Activated CD4-positive, alpha-beta T cell treated with anti-CD3 and anti-CD28 coated beads for 24 hours (primary cell): Measurements from ENCODE around the gene DHCR24.

Experiments used
- DNase-seq, 2 donors: peaks; one replicate each; pipeline ENCODE4 v3.0.0-alpha.2; 2020; ENCODE audit warnings: low read depth in 2 of 2

The DHCR24 gene

DNA sequence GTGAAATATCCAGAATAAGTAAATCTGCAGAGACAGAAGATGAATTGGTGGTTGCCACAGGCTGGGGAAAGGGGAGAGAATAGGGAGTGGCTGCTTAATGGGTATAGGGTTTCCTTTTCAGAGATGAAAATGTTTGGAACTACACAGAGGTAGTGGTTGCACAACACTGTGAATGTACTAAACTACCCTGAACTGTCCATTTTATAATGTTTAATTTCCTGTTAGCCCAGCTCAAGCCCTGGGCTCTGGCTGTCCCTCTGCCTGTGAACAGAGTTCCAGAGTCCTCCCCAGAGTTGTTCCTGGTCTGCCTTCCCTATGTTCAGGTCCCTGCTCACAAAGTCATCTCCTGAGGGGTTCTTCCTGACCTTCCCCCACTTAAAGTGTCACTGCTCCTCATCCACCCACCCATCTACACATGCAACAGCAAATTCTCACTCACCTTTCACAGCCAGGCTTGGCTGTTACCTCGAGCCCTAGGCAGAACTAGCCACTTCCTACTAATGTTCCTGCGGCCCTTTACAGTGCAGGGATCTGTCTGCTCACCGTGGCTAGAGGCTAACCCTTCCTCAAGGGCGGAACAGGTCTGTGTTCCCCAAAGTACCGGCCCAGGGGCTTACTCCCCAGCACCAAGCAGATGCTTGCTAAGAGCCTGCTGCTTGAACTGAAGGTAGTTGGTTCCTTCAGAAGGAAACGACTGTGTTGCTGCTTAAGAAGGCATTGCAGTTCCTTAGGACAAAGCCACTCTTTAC is 22.4 kb downstream of the DHCR24 start:
- DNase-seq: no peak

- DNase-seq: no peak
Observed at GRCh38 chr1:54863267-54863665, 23.7 kb downstream of the DHCR24 start.

- DNase-seq: no peak
Observed at GRCh38 chr1:54861070-54861761, 25.8 kb downstream of the DHCR24 start.

DNA sequence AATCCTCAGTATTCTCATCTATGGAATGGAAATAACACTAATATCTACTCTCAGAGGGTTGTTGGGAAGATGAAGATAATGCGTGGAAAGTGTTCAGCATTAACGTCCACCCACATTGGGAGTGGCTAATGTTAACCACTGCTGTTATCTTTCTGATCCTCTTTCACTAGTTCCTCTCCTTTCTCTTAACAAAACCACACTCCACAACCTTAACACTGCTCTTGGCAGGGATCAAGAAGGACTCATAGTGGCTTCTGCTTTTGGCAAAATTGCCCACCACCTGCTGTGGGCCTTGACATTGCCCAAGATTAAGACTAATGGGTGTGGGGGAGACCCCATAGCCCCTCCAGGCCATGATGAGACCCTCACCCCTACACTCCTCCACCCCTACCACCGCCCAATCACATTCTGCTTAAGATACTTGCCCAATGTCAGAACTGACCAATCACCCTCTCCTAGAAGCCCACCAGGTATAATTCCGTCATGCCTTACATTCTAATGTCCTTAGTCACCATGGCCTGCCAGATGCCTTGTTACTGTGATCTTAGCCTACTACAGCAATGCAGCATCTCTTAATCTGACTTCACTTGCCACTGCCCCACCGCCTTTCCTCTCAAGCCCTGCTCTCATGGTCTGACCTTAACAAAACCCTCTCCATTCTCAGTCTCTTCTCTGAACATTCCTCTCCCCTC is 27.1 kb downstream of the DHCR24 start:
- no peak for DNase-seq

GRCh38 chr1:54857746-54858561 is 29.0 kb downstream of the DHCR24 start:
- no peak for DNase-seq

- DNase-seq: no peak
Observed at GRCh38 chr1:54857141-54857540, 29.9 kb downstream of the DHCR24 start.

- DNase-seq: no peak
Observed at GRCh38 chr1:54854381-54855020, 32.5 kb downstream of the DHCR24 start.

DNA sequence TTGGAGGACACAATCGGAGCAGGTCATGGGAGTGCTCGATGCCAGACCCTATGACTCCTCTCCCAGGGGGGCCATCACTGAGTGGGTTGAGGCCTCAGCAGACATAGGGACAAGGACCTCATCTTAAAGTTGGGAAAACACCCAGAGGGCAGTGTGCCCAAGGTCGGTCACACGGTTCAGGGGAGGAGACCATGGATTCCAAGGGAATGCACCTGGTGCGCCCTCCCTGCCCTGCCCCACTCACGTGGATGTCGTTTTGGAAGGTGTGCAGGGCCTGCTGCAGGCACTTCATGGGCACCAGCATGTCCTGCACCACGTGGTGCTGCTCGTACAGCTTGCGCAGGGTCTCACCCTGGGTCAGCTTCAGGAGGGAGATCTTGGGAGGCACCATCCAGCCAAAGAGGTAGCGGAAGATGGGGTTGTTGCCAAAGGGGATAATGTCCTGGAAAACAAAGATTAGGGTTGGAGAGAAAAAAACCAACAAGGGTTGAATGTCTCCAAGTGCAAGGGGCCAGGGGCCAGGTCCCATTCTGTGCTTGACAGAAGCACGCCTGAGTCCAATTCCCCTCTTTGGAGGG is 33.1 kb downstream of the DHCR24 start:
- DNase-seq: no peak

GRCh38 chr1:54853096-54853792 is 33.8 kb downstream of the DHCR24 start:
- DNase-seq: no peak

DNA sequence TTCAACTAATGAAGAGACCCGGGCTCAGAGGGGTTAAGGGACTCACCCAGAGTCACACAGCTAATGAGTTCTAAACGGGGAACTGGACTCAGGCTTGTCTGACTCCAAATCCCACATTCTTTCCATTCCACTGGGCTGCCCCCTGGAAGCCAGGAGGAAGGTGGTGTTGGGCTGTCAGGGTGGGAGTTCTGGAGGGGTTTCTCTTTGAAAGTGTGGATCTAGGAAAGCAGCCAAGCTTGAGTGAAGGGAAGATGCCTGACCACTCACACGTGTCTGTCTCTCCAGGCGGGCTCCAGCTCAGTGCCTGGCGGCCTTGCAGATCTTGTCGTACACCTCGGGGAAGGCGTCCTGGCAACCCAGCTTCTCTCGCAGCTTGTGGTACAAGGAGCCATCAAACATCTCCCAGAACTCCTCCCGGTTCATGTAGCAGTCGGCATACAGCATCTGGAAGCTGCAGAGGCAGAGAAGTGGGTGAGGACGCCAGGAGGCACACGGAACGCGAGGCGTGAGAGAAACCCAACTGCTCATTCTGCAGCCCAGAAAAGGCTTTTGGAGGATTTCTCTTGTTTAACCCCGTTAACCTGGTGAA is 35.0 kb downstream of the DHCR24 start:
- no peak for DNase-seq

DNA sequence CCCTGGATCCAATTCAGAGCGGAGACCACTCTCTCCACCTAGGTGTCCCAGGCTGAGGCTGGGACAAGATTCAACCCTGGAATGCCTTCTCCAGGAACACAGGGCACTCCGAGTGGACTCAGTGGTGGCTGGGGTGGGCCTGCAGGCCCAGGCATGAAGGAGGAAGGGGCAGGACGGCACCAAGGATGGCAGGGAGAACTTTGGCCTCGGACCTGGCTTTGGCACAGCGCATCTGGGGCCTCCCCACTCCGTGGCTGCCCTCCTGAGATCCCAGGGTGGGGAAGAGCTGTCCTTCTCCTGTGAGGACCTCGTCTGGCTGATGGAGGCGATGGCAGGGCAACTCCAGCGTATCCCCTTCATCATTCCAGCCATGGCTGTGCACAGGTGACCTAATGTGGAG is 35.6 kb downstream of the DHCR24 start:
- no peak for DNase-seq

- DNase-seq: no peak
Observed at GRCh38 chr1:54850737-54851136, 36.3 kb downstream of the DHCR24 start.

DNA sequence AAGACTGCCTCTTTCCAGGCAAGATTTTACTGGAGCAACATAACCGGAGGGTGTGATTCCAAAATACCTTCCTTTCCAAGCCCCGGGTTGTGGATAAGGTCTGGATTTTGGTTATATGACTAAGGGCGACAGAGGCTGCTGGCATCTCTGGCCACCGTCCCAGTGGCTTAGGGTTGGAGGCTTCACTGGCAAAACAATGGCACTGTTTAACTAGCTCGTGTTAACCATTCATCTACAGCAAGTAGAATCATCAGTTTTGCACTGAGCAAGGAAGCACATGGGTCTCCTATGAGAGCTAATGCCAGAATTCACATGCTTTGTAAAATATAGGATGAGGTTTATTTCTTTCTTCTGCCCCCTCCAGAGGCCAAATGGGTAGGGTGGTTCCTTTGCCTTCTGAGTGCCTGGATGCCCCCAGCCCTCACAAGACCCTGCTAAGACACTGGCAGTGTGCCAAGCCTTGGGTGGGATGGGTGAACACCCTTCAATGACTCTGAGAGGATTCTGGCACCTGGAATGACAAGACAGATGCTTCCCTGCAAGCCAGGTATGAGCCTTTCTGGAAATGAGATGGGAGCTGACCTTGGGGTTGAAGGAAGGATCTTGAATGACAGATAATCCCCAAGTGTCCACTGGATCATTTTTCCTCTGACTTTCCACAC is 36.8 kb downstream of the DHCR24 start:
- DNase-seq: no peak

DNA sequence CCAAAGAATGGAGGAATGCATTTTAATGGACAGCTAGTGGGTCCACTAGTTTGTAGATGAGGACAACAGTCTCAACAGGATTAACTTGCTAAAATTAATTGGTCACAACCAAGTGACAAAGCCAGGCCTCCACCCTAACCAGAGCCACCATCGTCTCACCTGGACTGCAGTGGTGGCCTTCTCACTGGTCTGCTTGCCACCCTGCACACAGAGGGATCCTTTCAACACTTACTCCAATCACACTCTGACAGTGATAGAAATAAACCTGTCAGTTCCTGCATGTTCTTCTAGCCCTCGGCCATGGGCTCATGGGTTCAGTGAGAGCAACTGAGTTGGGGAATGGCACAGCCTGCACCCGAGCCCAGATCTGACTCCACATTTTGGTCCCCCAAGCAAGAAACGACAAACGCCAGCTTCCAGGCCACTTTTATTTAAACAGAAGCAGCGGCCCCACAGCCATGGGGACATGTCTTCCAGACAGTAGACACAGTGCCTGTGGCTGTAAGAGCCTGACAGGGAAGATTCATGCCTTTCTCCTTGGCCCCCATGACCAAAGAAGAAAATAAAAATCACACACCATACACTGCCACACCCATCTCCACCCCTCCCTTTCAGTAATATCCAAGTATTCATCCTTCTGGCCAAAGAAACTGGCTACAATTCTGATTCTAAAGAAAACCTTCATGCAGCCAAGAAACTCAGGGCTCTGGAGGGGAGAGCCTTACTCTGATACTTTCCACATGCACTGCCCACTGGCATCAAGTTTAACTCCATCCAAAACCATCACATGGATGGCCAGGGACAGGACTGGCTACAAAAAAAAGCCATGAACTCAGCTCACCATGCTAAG is 37.6 kb downstream of the DHCR24 start:
- no peak for DNase-seq

DNA sequence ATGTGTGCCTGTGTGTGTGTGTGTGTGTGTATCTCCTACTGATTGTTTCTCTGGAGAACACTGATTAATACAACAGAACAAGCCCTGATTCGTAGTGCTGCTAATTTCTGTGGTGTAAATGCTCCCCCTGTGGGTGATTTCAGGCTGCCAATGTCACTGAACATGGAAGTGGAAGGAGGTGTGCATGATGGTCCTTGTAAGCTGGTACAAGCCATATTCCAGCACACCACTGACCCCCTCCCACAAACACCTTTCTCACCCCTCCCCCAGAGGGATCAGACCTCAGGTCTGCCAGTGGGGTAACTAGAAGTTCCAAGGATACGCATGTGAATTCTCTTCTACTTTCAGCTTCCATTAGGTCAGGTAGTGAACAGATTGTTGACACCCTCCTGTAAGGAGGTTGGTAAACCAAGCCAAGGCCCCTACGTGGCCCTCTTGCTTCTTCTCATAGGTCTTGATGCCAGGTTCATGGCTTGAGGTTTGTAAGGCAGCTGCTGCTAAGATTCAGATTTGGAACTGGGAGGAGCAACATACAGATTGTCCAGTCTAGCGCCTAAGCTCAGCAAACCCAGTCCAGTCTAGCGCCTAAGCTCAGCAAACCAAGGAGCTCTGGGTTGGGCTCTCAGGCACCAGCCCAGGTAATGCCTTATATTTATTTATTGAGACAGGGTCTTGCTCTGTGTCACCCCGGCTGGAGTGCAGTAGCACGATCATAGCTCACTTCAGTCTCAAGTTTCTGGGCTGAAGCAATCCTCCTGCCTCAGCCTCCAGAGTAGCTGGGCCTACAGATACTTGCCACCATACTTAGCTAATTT is 38.7 kb downstream of the DHCR24 start:
- DNase-seq: no peak

DNA sequence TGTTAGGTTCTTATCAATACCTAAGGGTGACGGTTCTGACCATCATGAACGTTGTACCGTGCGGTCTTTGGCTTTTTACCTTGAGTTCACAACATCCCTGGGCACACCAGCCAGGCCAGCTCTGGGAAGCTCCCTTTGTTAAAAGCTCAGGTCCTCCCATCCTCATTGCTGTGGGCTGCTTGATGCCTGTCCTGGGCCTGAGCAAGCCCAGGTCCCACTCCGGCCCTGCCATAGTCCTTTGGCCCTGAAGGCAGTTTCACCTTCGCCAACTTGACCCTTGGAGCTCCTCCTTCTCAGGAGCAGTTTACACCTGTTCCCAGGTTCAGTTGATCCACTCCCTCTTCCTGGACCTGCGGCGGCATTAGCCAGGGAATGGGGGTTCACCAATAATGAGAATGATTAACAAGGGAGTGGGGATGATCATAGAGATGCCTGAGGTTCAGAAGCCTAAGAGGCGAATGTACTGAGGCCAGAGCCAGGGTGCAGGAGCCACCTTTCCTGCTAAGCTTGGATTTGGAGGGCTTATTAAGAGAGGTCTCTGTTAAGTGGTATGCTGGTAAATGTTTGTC is 40.2 kb downstream of the DHCR24 start:
- no peak for DNase-seq

GRCh38 chr1:54846301-54846700 is 40.7 kb downstream of the DHCR24 start:
- DNase-seq: no peak
